HL-60/S4 treated with retinoic acid at 250 ng/mL for 4 days and 3 days (cell line): Measurements from ENCODE around the gene THNSL1.
"Not testable (repeated sequence)": the region's sequence is repeated elsewhere in the genome, so short reads cannot be mapped to it uniquely, and the experiment has no call there.

Experiments
- in situ Hi-C: fragments of 300-500 bp; cut with MboI; formaldehyde crosslinking; loops from 2 replicates; pipeline ENCODE4 v1.7.0; 2022; ENCODE audit warnings: low sequenced_read_pairs

THNSL1 gene, protein sequence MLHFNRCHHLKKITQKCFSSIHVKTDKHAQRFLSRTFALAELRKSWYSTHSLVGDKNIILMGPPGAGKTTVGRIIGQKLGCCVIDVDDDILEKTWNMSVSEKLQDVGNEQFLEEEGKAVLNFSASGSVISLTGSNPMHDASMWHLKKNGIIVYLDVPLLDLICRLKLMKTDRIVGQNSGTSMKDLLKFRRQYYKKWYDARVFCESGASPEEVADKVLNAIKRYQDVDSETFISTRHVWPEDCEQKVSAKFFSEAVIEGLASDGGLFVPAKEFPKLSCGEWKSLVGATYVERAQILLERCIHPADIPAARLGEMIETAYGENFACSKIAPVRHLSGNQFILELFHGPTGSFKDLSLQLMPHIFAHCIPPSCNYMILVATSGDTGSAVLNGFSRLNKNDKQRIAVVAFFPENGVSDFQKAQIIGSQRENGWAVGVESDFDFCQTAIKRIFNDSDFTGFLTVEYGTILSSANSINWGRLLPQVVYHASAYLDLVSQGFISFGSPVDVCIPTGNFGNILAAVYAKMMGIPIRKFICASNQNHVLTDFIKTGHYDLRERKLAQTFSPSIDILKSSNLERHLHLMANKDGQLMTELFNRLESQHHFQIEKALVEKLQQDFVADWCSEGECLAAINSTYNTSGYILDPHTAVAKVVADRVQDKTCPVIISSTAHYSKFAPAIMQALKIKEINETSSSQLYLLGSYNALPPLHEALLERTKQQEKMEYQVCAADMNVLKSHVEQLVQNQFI

DNA sequence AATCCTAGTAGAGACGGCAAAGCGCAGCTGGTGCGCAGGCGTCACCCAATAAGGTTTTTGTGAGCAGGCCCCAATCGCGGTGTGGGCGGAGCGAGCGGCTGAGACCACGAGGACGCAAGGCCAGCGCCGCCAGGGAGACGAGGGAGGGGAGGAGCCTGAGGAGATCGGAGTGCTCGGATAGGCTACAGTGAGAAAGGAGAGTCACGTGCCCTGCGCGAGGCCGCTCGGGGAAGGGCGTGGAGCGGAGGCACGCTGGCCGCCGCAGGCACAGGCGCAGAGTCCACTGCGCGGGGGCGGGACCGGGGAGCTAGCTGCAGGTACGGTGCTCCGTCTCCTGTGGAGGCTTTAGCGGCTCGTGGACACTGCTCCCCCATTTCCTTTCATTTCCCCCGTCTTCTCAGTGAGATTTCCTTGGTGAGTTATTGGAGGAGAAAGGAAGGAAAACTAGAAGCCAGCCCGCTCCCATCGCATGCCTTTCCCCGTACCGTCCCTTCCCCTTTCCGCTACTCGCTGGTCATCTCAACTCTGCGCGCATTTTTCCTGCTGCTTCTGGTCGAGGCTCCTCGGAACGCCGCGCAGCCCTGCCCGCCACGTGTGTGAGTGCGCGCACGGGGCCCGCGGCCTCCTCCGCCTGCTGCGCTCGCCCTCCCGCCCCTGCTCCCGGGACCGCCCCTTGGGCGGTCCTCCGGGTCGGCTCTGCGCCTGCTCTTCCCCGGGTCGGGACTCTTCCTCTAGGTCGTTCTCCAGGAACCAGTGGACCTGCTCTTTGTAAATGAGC lies at the start of gene THNSL1:
TSS of gene THNSL1 (plus strand) at position 237 of the 778 bp plus-strand sequence. CDS start 6,612 bp downstream, outside the sequence.
- in situ Hi-C loops: no loop called here

DNA sequence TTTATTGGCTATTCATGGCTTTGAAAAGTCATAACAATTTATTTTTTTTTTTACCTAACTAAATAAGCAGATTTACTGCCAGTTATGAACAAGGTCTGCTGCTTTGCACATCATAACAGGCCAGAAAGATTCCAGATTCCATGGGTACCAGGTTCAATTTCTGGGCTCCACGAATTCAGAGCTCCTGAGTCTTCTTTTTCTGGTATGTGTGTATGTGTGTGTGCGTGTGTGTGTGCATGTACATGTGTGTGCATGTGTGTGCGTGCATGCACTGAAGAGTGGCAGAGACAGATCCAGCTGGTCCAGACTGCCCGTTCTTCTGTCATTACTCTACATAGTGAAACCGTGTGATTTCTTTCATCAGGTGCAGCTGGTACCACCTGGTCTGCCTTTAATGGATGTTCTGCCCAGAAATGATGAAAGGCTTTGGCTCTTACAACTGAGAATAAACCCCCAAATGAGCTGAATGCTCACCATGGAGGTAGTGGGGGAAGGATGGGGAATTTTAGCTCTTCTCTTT lies 49.4 kb upstream of the THNSL1 start:
- in situ Hi-C loops: no loop called here

- in situ Hi-C loops: no loop called here
Measured at GRCh38 chr10:24968349-24968748, 48.1 kb upstream of the THNSL1 start.

DNA sequence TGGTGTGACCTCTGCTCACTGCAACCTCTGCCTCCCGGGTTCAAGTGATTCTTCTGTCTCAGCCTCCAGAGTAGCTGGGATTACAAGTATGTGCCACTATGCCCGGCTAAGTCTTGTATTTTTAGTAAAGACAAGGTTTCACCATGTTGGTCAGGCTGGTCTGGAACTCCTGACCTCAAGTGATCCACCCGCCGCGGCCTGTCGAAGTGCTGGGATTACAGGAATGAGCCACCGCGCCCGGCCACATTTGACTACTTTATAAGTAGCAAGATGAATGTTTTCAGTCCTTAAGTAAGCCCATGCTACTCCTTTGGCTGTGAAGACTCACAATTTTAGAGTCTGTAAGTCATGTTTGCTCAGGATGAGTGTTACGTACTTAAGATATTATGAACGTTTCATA lies 47.5 kb upstream of the THNSL1 start:
- in situ Hi-C loops: not testable (repeated sequence)

GRCh38 chr10:24969841-24970281 lies 46.6 kb upstream of the THNSL1 start:
- in situ Hi-C loops: no loop called here

GRCh38 chr10:24971374-24971773 lies 45.0 kb upstream of the THNSL1 start:
- in situ Hi-C loops: no loop called here

DNA sequence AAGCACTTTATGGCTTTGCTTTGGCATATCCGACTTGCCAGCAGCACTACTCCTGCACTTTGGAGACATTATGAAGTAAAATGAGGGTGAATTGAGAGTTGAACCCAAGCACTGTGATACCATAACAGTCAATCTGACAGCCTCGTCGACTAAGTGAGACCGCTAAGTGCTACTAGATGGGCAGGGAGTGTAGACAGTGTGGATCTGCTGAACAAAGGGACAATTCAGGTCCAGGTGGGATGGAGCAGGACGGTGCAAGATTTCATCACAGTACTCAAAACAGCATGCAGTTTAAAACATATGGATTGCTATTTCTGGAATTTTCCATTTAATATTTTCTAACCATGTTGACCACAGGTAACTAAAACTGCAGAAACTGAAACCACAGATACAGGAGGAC lies 43.2 kb upstream of the THNSL1 start:
- in situ Hi-C loops: no loop called here

GRCh38 chr10:24974976-24975375 lies 41.4 kb upstream of the THNSL1 start:
- in situ Hi-C loops: no loop called here

DNA sequence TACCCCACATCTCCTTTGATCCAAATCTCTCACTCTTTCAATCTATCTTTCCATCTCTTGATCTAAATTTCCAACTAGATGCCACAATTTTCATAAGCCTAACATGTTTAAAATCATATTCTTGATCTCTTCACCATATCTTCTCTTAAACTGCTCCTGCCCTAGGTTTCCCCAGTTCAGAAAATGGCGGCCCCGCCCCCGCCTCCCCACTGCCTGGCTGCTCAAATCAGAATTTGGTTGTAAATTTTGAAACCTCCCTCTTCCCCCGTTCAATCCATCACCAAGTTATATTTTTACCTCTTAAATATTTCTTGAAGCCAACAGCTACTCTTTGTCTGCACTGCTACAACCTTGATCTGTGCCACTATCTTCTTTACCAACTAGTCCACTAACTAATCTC lies 36.7 kb upstream of the THNSL1 start:
- in situ Hi-C loops: no loop called here

- in situ Hi-C loops: no loop called here
Measured at GRCh38 chr10:24981161-24981710, 35.2 kb upstream of the THNSL1 start.

DNA sequence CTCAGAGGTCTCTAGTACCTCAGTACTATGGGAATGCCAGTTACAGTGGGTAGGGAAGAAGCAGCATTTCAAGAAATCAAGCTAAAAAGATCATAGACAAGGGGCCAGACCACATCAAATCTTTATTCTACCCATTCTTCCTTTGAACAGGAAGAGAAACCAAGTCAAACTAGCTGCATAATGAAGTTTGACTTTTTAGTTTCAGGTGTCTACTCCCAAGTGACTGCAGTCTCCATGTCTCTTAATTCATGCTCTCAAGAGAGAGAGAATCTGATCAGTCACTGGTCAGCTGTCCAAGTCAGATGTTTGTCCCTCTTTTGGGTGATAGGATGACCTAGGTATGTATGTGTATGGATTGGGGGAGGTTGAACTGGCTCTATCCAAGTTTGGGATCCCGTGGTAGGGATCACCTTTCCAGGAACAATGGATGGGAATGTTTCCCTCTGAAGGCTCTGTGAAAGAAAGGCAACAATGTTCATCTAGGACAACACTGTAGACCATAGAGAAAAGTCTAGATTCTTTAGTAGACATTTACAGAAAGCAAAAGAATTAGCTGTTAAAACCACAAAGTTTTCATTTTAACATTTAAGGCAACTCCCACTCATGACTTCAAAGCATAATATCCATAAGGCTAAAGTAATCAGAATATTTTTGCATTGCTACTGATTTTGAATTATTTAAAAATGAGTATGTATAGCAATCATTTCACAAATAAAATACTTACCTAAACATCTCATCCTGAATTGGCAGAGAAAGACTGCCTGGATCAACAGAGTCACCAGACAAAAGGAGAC lies 33.9 kb upstream of the THNSL1 start:
- in situ Hi-C loops: no loop called here

DNA sequence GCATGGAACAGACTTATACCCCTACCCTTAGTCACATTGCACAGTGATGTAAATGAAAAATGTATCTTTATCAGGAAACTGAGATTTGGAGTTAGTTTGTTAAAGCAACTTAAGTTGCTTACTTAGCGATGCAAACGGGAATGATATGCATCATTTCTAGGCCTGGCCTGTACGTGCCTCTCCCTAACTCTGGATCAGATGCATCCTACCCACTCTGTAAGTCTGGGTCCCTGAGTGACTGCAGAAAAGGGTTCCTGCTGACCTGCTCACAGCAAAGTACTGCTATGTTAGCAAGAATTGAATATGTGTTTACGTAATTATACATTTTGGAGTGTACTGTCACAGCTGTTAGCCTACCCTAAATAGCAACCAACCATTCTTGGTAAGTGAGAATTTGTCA lies 33.3 kb upstream of the THNSL1 start:
- in situ Hi-C loops: no loop called here

DNA sequence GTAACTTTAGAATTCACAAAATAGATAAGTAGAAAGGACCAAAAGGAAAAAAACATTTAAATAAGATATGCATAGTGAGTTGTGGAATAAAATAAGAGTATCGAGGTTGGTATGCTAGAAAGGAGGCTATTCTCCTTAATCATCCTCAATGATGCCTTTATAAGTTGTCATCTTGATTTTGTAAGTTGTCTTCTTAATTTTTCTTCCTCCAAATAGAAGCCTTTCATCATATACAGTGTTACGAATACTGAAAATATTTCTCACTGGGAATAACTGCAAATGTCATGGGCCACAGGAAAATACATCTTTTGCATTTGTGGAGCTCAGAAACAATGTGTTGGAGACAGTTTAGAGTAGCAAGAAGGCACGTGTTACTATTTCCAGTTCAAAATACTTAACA lies 32.5 kb upstream of the THNSL1 start:
- in situ Hi-C loops: no loop called here

DNA sequence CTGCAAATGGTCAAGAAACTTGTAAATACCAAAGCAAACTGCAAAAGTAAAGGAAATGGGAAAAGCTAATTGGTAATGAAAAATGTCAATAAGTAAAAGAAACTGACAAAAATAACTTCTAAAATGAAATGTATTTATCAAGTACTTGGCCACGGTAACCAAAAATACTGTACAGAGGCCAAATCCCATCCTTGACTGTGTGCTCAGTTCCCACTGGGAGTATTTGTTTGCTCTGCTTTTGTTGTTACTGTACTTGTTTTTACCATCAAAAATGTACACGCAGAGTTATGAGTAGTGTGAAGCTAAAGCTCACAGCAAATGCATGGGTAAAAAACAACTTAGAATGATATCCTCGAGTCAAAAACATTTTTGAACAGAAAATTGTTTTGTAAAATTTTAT lies 31.5 kb upstream of the THNSL1 start:
- in situ Hi-C loops: no loop called here

DNA sequence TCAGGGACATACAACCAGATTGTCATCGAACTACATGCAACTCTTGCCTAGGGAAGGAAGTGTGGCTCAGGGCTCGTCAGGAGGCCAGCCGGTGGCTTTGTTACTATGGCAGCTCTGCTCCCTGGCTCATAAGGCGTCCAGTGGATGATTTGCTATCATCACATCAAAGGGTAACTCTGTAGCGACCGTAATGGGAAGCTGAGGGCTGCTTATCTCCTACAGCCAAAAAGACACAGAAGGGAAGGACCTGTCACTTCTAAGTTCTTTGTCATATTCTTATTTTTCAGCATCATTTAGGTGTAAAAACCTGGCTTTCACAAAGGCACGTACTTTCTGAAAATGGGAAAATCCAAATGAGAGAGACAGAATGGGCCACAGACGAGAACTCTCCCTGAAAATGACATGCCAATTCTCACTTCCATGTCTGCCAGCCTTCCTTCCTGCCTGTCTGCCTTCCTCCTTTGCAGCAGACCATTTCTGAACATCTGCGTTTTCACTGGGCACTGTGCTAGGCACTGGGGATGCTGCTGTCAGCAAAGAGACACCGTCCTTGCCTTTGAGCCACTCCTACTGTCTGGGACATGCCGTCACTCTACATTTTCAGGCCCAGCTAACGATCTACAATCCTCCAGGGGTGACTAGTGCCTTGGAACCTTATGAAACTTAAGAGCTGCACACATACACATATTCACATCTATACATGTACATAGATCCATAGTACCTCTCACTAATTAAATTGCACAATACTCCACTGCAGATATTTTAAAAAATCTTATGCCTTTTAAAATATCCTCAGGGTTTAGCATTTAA lies 27.4 kb upstream of the THNSL1 start:
- in situ Hi-C loops: no loop called here

GRCh38 chr10:24989867-24990266 lies 26.5 kb upstream of the THNSL1 start:
- in situ Hi-C loops: no loop called here

DNA sequence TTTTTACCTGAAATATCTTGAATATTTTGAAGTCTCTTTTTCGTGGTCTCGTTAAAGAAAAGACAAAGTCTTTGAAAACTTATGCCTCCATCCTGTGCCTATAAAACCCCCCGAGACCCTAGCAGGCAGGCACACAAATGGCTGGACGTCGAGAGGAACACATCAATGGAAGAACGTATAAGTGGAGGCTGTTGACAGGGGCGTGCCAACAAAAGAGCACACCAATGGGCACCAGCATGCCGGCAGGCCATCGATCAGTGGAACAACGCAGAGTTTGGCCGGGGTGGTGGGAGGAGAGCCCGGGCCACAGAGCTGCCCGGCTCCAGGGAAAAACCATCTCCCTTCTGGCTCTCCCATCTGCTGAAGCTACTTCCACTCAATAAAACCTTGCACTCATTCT lies 25.1 kb upstream of the THNSL1 start:
- in situ Hi-C loops: no loop called here

DNA sequence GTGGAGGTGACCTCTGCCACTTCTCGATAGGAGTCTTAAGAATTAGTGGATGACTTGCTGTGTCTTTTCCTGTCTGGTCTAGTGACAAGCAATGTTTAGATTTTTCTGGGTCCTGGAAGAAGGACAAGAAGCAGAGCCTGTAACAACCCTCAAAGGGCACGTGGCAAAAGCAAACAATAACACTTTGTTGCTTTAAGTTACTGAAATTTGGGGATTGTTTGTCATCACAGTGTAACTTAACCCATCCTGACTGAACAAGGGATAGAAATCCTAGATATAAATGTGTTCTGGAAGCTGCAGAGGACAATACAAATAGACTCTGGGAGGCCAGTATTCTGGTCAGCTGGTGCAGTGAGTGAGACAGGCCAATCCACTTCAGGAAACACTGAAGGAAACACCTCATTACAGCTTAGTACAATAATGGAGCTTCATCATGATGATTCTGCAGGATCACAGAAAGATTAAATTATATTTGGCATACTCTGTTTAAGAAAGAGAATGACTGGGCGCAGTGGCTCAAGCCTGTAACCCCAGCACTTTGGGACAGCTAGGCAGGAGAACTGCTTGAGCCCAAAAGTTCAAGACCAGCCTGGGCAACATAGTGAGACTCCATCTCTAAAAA lies 23.8 kb upstream of the THNSL1 start:
- in situ Hi-C loops: no loop called here
